K562 (cell line): ENCODE measurements around the gene ATXN2L. TPM values are rescaled to one million over a fixed set of nuclear protein-coding genes. Genes with fewer than 3 reads are reported as not detected.
A peak's percentile ranks its signal among the peaks of the same experiment; 100 is the strongest.

ENCODE experiments used
- ATF3 ChIP-seq, 2 experiments: fragments of 450-650 bp in 1 of 2; sonication (generic) in 1 of 2; formaldehyde crosslinking in 1 of 2; IDR thresholded peaks in 1 of 2; conservative IDR thresholded peaks in 1 of 2; 2 replicates each; pipeline versions ENCODE4 v1.6.1 to v1.8.1; 2016 to 2023; ENCODE audit warnings: mild to moderate bottlenecking in 2 of 2, moderate library complexity in 2 of 2, inconsistent platforms in 1 of 2, missing genetic modification reagents in 1 of 2
- CBX8 ChIP-seq: fragments of 200-600 bp; sonication (generic); IDR thresholded peaks from 2 replicates; pipeline ENCODE4 v1.6.1; 2012; ENCODE audit warnings: borderline replicate concordance, mixed run types, low read depth, mild to moderate bottlenecking, moderate library complexity, mixed read lengths, low read length, control low read depth, inconsistent platforms; ENCODE audit not compliant: poor library complexity, severe bottlenecking; ENCODE audit errors: extremely low read depth
- ETV6 ChIP-seq, 3 experiments: fragments of 150-350 bp in 1 of 3; sonication (generic) in 1 of 3; formaldehyde crosslinking in 1 of 3; IDR thresholded peaks; 2 replicates each; pipeline versions ENCODE4 v1.6.1 to v1.8.0; 2014 to 2022; ENCODE audit warnings: borderline replicate concordance in 2 of 3, low read depth in 2 of 3, antibody characterized with exemption in 1 of 3, low read length in 1 of 3, mild to moderate bottlenecking in 1 of 3, missing genetic modification reagents in 1 of 3
- FOXM1 ChIP-seq, 2 experiments: fragments of 450-650 bp in 1 of 2; sonication (generic) in 1 of 2; formaldehyde crosslinking in 1 of 2; IDR thresholded peaks; 2 replicates each; pipeline versions ENCODE4 v1.6.1 to v1.9.0; 2017 to 2022; ENCODE audit warnings: low read depth in 2 of 2, mild to moderate bottlenecking in 2 of 2, missing genetic modification reagents in 1 of 2, moderate library complexity in 1 of 2
- GATA2 ChIP-seq: sonication (generic); formaldehyde crosslinking; IDR thresholded peaks from 2 replicates; pipeline ENCODE4 v1.4.0; 2020; ENCODE audit warnings: mild to moderate bottlenecking, missing genetic modification reagents
- GTF2A2 ChIP-seq: IDR thresholded peaks from 2 replicates; pipeline ENCODE4 v1.6.1; 2016; ENCODE audit warnings: mild to moderate bottlenecking, missing genetic modification characterization, missing compliant biosample characterization
- HMG20A ChIP-seq: fragments of 450-650 bp; formaldehyde crosslinking; conservative IDR thresholded peaks from 2 replicates; pipeline ENCODE4 v1.4.0; 2020; ENCODE audit warnings: mild to moderate bottlenecking, mixed read lengths
- JUN ChIP-seq, 2 experiments: sonication (generic) in 1 of 2; formaldehyde crosslinking in 1 of 2; IDR thresholded peaks; 2 replicates each; pipeline versions ENCODE4 v1.6.1 to v1.8.0; 2012 to 2022; ENCODE audit warnings: borderline replicate concordance in 2 of 2, mild to moderate bottlenecking in 2 of 2, improper control_type of control experiment in 1 of 2, low read depth in 1 of 2, low read length in 1 of 2, missing genetic modification reagents in 1 of 2
- KAT7 ChIP-seq: sonication (generic); formaldehyde crosslinking; IDR thresholded peaks from 2 replicates; pipeline ENCODE4 v1.8.0; 2022; ENCODE audit warnings: missing genetic modification reagents, mild to moderate bottlenecking, borderline replicate concordance
- MED1 ChIP-seq: sonication (generic); formaldehyde crosslinking; IDR thresholded peaks from 2 replicates; pipeline ENCODE4 v1.8.1; 2023; ENCODE audit warnings: missing genetic modification reagents, borderline replicate concordance
- NEUROD1 ChIP-seq: fragments of 150-350 bp; IDR thresholded peaks from 2 replicates; pipeline ENCODE4 v1.6.1; 2014; ENCODE audit warnings: borderline replicate concordance, low read length, low read depth; ENCODE audit not compliant: partially characterized antibody
- PHTF2 ChIP-seq: fragments of 250-450 bp; sonication (Bioruptor Pico); IDR thresholded peaks from 2 replicates; pipeline ENCODE4 v1.5.0; 2021; ENCODE audit warnings: mild to moderate bottlenecking
- RNF2 ChIP-seq: sonication (generic); IDR thresholded peaks from 2 replicates; pipeline ENCODE4 v1.6.1; 2016
- SAFB ChIP-seq: fragments of 200-400 bp; formaldehyde crosslinking; IDR thresholded peaks from 2 replicates; pipeline ENCODE4 v1.6.1; 2017; ENCODE audit warnings: low read depth, low read length, borderline replicate concordance
- SETDB1 ChIP-seq: IDR thresholded peaks from one replicate; pipeline ENCODE4 v1.6.1; 2012; ENCODE audit warnings: low read length, control low read depth, inconsistent platforms
- SMARCA5 ChIP-seq: fragments of 450-650 bp; IDR thresholded peaks from 2 replicates; pipeline ENCODE4 v1.6.1; 2016
- TAF7 ChIP-seq: fragments of 450-650 bp; IDR thresholded peaks from 2 replicates; pipeline ENCODE4 v1.6.1; 2016; ENCODE audit warnings: missing genetic modification characterization, missing compliant biosample characterization
- ZNF165 ChIP-seq: fragments of 250-450 bp; sonication (Bioruptor Pico); IDR thresholded peaks from 2 replicates; pipeline ENCODE4 v1.4.0; 2020; ENCODE audit warnings: borderline replicate concordance
- polyA plus RNA-seq, 8 experiments: library from polyadenylated mRNA; depleted of rRNA in 4 of 8; stranded (reverse) in 5 of 8; unstranded in 3 of 8; fragments of >200 nt; fragmentation: Nextera tagmentation in 2 of 8; fragmentation: Illumina TruSeq in 1 of 8; extraction: Ambion mirVana in 2 of 8; extraction: Trizol in 1 of 8; gene quantifications; 2 replicates each; pipeline versions ENCODE4 v1.2.1 to v1.2.3, GENCODE V29; 2011 to 2014; ENCODE audit warnings: inconsistent platforms in 1 of 8, missing spikeins in 1 of 8
- total RNA-seq, 7 experiments: library from RNA; depleted of rRNA in 6 of 7; stranded (reverse); fragments of >200 nt in 6 of 7; fragmentation: Illumina TruSeq in 2 of 7; extraction: Trizol in 2 of 7; gene quantifications; 2 replicates each; pipeline versions ENCODE4 v1.2.1 to v1.2.3, GENCODE V29; 2011 to 2021; ENCODE audit warnings: low replicate concordance in 1 of 7
- TF ChIP-seq, protein P1 (sequence below), 3 experiments: fragments of 200-800 bp in 1 of 3; fragments of 250-450 bp in 1 of 3; fragments of 450-650 bp in 1 of 3; sonication (Bioruptor Pico) in 1 of 3; sonication (Bioruptor generic) in 1 of 3; formaldehyde crosslinking in 1 of 3; IDR thresholded peaks; 2 replicates each; pipeline versions ENCODE4 v1.6.1 to v1.8.0; 2016 to 2022; ENCODE audit warnings: mild to moderate bottlenecking in 2 of 3, missing genetic modification characterization in 2 of 3, missing compliant biosample characterization in 1 of 3, moderate library complexity in 1 of 3
- TF ChIP-seq, protein P2 (sequence below): sonication (generic); formaldehyde crosslinking; IDR thresholded peaks from 2 replicates; pipeline ENCODE4 v1.8.0; 2022; ENCODE audit warnings: mild to moderate bottlenecking, low read depth, missing genetic modification reagents

Gene ATXN2L
- total and polyA plus RNA-seq, 9 of the 15 experiments (the other 6 are each of a cell fraction or from before 2014, with no cell fraction given) = 3.8 to 280 (median 37.2) TPM

- TF ChIP-seq HMG20A (no peak), ETV6 (IDR thresholded peaks at IDR 0.05; ENCODE audit: borderline replicate concordance in 1 of 2, low read depth in 2 of 2, low read length in 1 of 2) (no peak), ETV6 (CRISPR knock-in tag; IDR thresholded peaks at IDR 0.05; ENCODE audit: borderline replicate concordance) (peak; percentile 23; the same call in 1 of the 2 replicates), SMARCA5 (no peak), ATF3 (IDR thresholded peaks at IDR 0.05) (no peak), ATF3 (CRISPR knock-in tag; conservative IDR thresholded peaks at IDR 0.05) (no peak), RNF2 (no peak), GATA2 (CRISPR knock-in tag) (no peak), JUN (IDR thresholded peaks at IDR 0.05; ENCODE audit: borderline replicate concordance, low read depth, low read length) (no peak), JUN (CRISPR knock-in tag; IDR thresholded peaks at IDR 0.05; ENCODE audit: borderline replicate concordance) (no peak), ZNF165 (CRISPR knock-in tag) (no peak), CBX8 (no peak), PHTF2 (CRISPR knock-in tag) (no peak), SETDB1 (no peak), FOXM1 (IDR thresholded peaks at IDR 0.05; ENCODE audit: low read depth) (no peak), FOXM1 (CRISPR knock-in tag; IDR thresholded peaks at IDR 0.05; ENCODE audit: low read depth) (0 out of 2 replicates have a peak, but pooled peaks have one; percentile 52), TAF7 (tag) (peak; percentile 36; the same call in 1 of the 2 replicates), MED1 (no peak; the same call in 1 of the 2 replicates), KAT7 (no peak), NEUROD1 (no peak), GTF2A2 (tag) (no peak), SAFB (no peak)
- TF ChIP-seq, protein P1, sequence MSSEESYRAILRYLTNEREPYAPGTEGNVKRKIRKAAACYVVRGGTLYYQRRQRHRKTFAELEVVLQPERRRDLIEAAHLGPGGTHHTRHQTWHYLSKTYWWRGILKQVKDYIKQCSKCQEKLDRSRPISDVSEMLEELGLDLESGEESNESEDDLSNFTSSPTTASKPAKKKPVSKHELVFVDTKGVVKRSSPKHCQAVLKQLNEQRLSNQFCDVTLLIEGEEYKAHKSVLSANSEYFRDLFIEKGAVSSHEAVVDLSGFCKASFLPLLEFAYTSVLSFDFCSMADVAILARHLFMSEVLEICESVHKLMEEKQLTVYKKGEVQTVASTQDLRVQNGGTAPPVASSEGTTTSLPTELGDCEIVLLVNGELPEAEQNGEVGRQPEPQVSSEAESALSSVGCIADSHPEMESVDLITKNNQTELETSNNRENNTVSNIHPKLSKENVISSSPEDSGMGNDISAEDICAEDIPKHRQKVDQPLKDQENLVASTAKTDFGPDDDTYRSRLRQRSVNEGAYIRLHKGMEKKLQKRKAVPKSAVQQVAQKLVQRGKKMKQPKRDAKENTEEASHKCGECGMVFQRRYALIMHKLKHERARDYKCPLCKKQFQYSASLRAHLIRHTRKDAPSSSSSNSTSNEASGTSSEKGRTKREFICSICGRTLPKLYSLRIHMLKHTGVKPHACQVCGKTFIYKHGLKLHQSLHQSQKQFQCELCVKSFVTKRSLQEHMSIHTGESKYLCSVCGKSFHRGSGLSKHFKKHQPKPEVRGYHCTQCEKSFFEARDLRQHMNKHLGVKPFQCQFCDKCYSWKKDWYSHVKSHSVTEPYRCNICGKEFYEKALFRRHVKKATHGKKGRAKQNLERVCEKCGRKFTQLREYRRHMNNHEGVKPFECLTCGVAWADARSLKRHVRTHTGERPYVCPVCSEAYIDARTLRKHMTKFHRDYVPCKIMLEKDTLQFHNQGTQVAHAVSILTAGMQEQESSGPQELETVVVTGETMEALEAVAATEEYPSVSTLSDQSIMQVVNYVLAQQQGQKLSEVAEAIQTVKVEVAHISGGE (CRISPR knock-in tag; IDR thresholded peaks at IDR 0.05) = no peak
- TF ChIP-seq, protein P2, sequence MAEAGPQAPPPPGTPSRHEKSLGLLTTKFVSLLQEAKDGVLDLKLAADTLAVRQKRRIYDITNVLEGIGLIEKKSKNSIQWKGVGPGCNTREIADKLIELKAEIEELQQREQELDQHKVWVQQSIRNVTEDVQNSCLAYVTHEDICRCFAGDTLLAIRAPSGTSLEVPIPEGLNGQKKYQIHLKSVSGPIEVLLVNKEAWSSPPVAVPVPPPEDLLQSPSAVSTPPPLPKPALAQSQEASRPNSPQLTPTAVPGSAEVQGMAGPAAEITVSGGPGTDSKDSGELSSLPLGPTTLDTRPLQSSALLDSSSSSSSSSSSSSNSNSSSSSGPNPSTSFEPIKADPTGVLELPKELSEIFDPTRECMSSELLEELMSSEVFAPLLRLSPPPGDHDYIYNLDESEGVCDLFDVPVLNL (CRISPR knock-in tag) = no peak
Measured at GRCh38 chr16:28823291-28823872, 583 bp downstream of the ATXN2L start (continued).
